Upper lobe of right lung (tissue), 1 donor: ENCODE measurements around the gene PPP1R3G. TPM values are rescaled to one million over a fixed set of nuclear protein-coding genes. Genes with fewer than 3 reads are reported as not detected.
"Not testable (repeated sequence)": the region's sequence is repeated elsewhere in the genome, so short reads cannot be mapped to it uniquely, and the experiment has no call there.

Source experiments
- ATAC-seq: fragments of 200-7000 bp; cut with Tn5 transposase; one replicate; pipeline ENCODE4 v1.9.1; 2020; ENCODE audit warnings: mild to moderate bottlenecking, moderate library complexity
- DNase-seq: peaks from one replicate; pipeline ENCODE4 v3.0.0-alpha.2; 2020
- H3K27ac ChIP-seq: fragments of 200-600 bp; one replicate; pipeline ENCODE4 v1.8.0; 2022
- H3K27me3 ChIP-seq: fragments of 200-600 bp; one replicate; pipeline ENCODE4 v1.8.0; 2022; ENCODE audit warnings: mild to moderate bottlenecking
- H3K36me3 ChIP-seq: fragments of 200-600 bp; one replicate; pipeline ENCODE4 v1.8.0; 2022
- H3K4me1 ChIP-seq: fragments of 200-600 bp; one replicate; pipeline ENCODE4 v1.8.0; 2022
- H3K4me3 ChIP-seq: fragments of 200-600 bp; one replicate; pipeline ENCODE4 v1.8.0; 2022; ENCODE audit warnings: mild to moderate bottlenecking
- H3K9me3 ChIP-seq: fragments of 200-600 bp; one replicate; pipeline ENCODE4 v1.8.0; 2022
- intact Hi-C: fragments of 100-400 bp; cut with DNase I; formaldehyde crosslinking; loops from one replicate; pipeline ENCODE4 v1.11.0; 2022
- total RNA-seq: library from RNA; stranded (reverse); fragmentation: NEBNext Ultra II Directional; extraction: Animal tissue kit (Norgen Biotek cat#: 25700); gene quantifications from one replicate; pipeline ENCODE4 v1.2.1, GENCODE V29; 2021
- TF ChIP-seq, protein P1 (sequence below): fragments of 200-600 bp; IDR thresholded peaks from one replicate; pipeline ENCODE4 v1.8.0; 2022; ENCODE audit warnings: antibody characterized with exemption
- donor health status: DM: no; HTN: yes; CAD: no; lungs with severe emphysema.

The PPP1R3G gene
- total RNA-seq, 1 donor from 2014 or later = 0.46 TPM

DNA sequence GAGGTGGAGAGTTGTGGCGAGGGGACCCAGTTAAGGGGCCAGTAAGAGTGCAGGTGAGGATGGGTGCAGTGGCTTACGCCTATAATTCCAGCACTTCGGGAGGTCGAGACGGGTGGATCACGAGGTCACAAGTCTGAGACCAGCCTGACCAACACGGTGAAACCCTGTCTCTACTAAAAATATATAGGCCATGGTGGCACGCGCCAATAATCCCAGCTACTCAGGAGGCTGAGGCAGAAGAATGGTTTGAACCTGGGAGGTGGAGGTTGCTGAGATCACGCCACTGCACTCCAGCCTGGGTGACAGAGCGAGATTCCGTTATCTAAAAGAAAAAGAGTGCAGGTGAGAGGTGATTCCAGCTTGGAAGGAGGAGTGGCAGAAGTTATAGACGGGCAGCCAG lies 28.0 kb downstream of the PPP1R3G start:
- Histone ChIP-seq H3K27me3 (no peaks in the 10 kb centered on the region), H3K36me3 (no peaks in the 10 kb centered on the region), H3K4me1 (no peaks in the 10 kb centered on the region), H3K27ac (no peak overlapping the region), H3K4me3 (no peak overlapping the region), H3K9me3 (no peaks in the 10 kb centered on the region)
- intact Hi-C loops = no loop called here
- DNase-seq (no peak), ATAC-seq (no peak)
- TF ChIP-seq, protein P1, sequence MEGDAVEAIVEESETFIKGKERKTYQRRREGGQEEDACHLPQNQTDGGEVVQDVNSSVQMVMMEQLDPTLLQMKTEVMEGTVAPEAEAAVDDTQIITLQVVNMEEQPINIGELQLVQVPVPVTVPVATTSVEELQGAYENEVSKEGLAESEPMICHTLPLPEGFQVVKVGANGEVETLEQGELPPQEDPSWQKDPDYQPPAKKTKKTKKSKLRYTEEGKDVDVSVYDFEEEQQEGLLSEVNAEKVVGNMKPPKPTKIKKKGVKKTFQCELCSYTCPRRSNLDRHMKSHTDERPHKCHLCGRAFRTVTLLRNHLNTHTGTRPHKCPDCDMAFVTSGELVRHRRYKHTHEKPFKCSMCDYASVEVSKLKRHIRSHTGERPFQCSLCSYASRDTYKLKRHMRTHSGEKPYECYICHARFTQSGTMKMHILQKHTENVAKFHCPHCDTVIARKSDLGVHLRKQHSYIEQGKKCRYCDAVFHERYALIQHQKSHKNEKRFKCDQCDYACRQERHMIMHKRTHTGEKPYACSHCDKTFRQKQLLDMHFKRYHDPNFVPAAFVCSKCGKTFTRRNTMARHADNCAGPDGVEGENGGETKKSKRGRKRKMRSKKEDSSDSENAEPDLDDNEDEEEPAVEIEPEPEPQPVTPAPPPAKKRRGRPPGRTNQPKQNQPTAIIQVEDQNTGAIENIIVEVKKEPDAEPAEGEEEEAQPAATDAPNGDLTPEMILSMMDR = no peak

DNA sequence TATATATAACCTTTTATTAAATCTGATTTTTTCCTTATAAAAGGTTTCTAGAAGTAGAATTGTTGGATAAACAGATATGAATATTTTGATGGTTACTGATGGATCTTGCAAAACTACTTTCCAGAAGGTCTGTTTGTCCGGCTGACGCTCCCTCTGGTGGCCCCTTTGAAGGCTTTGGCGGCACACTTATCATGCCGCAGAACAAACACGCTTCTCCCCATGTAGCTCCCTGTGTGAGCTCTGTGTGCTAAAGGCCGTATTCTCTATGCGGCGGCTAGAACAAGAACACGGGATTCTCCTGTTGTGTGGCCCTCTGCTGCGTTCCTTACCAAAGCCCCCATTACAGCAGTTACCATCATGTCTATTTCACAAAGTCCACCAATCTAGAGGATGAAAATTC lies 30.0 kb downstream of the PPP1R3G start:
- Histone ChIP-seq H3K4me1 (no peaks in the 10 kb centered on the region), H3K9me3 (no peaks in the 10 kb centered on the region), H3K4me3 (no peak overlapping the region), H3K27me3 (no peaks in the 10 kb centered on the region), H3K27ac (no peak overlapping the region), H3K36me3 (no peaks in the 10 kb centered on the region)
- intact Hi-C loops = no loop called here
- TF ChIP-seq, protein P1 = peak; percentile 22
- DNase-seq (no peak), ATAC-seq (peak; percentile 65)

DNA sequence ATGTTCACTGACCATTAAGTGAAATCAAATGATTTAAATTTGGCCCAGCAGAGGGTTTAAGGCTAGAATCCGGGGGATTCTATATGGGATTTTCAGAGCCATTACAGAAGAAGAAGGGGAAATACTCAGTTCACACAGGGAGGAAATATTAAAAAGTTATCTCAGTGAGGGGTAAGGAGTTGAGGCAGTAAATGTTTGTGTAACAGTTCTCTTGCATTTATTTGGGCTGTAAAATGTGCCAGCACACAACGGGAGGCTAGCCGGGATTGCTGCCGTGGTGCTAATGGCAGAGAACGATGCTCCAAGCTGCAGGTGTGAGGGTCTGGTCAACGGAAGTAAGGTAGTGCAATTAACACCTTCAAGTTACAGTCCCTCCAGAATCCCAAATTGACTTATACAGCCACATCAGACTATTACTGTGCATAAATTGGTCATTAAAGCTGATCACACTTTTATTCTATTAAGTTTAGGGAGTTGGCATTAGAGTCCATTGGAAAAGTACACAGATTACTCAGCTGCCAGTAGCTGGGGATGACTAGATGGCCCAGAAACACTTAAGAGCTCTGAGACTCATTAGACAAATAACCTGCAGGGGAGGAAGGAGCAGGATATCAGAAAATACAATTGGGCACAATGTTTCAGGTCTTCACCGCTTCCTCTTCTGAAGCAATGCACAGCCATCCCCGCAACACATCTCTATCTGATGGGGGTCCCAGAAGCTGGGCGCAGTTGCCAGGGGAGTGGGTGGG lies 31.3 kb downstream of the PPP1R3G start:
- H3K27ac ChIP-seq = no peak overlapping the region
- TF ChIP-seq, protein P1 = no peak
- no peaks in the 10 kb centered on the region for H3K27me3 ChIP-seq
- DNase-seq (no peak), ATAC-seq (no peak)
- no peak overlapping the region for H3K4me3 ChIP-seq
- intact Hi-C loops = no loop called here
- H3K4me1 ChIP-seq = no peaks in the 10 kb centered on the region
- no peaks in the 10 kb centered on the region for H3K36me3 ChIP-seq
- no peaks in the 10 kb centered on the region for H3K9me3 ChIP-seq

DNA sequence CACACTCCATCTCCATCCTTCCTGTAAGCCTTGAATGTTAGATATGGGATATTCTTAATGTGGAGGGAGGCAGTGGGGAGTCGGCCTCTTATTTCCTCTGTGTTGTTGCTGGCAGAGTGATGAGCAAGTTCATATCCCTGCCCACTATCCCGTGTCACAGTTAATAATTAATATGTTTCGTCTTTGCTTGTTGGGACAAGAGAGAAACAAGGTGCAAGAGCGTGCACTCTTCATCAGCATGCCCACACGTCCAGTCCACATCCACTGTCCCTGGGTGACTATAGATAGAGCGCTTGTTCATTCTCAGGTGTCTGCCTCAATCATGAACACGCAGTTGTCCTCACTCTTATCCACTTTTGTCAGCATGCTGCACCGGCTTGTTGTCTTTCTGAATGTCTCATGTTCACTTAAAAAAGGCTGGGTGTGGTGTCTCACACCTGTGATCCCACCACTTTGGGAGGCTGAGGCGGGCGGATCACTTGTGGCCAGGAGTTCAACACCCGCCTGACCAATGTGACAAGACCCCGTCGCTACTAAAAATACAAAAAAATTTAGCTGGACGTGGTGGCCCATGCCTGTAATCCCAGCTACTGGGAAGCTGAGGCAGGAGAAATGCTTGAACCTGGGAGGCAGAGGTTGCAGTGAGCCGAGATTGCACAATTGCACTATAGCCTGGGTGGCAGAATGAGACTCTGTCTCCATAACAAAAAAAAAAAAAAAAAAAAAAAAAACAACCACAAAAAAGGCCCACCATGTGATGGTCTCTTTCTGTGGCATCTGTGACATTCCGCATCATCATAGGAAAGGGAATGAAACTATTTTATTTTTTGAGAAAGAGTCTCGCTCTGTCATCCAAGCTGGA lies 34.2 kb downstream of the PPP1R3G start:
- intact Hi-C loops = no loop called here
- Histone ChIP-seq H3K27me3 (no peaks in the 10 kb centered on the region), H3K27ac (no peak overlapping the region), H3K4me3 (no peak overlapping the region), H3K4me1 (no peaks in the 10 kb centered on the region), H3K36me3 (no peaks in the 10 kb centered on the region), H3K9me3 (no peaks in the 10 kb centered on the region)
- TF ChIP-seq, protein P1 = no peak
- DNase-seq (no peak), ATAC-seq (no peak)

DNA sequence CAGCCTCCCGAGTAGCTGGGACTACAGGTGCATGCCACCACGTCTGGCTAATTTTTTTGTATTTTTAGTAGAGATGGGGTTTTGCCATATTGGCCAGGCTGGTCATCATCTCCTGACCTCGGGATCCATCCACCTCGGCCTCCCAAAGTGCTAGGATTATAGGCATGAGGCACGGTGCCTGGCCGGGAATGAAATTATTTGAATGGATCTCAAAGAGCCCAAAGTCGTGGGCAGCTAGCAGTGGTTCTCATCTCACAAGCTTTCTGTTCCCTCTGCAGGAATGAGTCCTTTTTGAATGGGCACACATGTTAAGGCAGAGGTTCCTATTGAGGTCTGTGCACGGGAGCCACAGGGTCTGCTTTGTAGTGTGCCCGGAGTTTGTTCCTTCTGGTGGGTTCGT lies 34.9 kb downstream of the PPP1R3G start:
- TF ChIP-seq, protein P1 = no peak
- intact Hi-C loops = no loop called here

DNA sequence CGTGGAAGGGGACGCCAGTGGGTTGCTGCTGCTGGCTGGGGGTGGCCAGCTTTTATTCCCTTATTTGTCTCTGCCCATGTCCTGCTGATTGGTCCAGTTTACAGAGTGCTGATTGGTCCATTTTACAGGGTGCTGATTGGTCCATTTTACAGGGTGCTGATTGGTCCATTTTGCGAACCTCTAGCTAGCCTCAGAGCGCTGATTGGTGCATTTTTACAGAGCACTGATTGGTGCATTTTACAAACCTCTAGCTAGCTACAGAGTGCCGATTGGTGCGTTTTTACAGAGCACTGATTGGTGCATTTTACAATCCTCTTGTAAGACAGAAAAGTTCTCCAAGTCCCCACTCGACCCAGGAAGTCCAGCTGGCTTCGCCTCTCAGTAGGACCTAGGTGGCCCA lies 35.4 kb downstream of the PPP1R3G start:
- H3K4me3 ChIP-seq, H3K4me1 ChIP-seq, DNase-seq, intact Hi-C loops, H3K27me3 ChIP-seq, H3K36me3 ChIP-seq, H3K27ac ChIP-seq, H3K9me3 ChIP-seq, ATAC-seq: not testable (repeated sequence)

More for the DNA sequence above, 34.9 kb downstream of the PPP1R3G start:
- Histone ChIP-seq H3K27me3 (no peaks in the 10 kb centered on the region), H3K9me3 (no peaks in the 10 kb centered on the region), H3K27ac (no peak overlapping the region), H3K4me1 (no peaks in the 10 kb centered on the region), H3K36me3 (no peaks in the 10 kb centered on the region), H3K4me3 (no peak overlapping the region)
- DNase-seq = no peak
- no peak for ATAC-seq
